Stimulated activated CD4-positive, alpha-beta T cell treated with anti-CD3 and anti-CD28 coated beads, Interleukin-15, amount 100 ng/mL, for 48 hours (primary cell): Measurements from ENCODE around the gene TFG.
"Not testable (repeated sequence)": the region's sequence is repeated elsewhere in the genome, so short reads cannot be mapped to it uniquely, and the experiment has no call there.

Experiments used
- DNase-seq, 2 donors: peaks; one replicate each; pipeline ENCODE4 v3.0.0-alpha.2; 2020; ENCODE audit warnings: low read depth in 2 of 2

The TFG gene

DNA sequence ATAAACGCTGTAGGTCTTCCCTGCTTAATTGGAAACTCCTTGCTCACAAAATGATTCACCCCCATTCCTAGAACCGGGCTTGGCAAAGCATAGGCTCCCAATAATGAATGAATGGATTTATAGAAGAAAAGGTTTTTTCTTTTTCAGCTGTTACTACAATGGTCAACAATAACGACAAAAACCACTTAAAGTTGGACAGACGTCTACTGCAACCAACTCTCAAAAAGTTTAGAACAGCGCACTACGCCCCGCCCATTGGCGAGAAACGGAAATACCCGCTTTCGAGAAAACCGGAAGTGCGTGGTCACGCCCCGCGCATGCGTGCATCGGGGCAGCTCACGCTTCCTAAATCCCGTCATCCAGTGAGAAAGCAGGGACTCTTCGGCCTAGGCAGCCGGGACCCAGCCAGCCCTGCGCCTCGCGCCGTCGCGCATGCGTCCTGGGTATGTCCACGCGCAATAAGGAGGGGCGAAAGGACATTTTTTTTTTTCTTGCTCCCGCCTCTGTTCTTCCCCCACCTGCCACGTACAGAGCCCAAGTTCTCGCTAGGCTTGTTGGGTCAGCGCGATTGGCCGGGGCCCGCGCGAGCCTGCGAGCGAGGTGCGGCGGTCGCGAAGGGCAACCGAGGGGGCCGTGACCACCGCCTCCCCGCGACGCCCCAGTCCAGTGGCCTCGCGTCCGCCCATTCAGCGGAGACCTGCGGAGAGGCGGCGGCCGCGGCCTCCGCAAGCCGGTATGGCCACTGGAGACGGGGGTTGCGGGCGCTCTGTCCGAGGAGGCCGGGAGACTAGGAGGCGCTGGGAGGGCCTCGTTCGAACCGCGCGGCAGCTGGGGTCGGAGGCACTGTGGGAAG lies at the start of gene TFG:
TSS of gene TFG (plus strand) at position 506 of the 853 bp plus-strand sequence. CDS start 4,192 bp downstream, outside the sequence.
- DNase-seq: peak; percentile 93 to 94

DNA sequence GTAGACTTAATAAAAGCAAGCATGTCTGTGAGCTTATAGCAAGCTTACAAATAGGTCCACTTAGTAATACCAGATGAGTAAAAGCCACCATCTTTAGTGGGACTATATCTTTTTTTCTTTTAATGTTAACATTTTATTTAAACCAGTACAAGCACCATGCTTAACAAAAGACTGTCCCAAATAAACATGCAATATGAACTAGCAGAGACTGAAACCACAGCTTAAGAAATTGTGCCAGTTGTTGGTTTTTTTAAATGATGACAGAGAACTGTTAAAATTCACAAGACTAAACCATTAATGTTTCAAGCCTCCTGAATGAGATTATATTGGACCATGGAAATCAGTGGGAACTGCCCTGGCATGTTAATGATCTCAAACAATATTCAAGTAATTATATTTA lies 48.0 kb upstream of the TFG start:
- not testable (repeated sequence) for DNase-seq

DNA sequence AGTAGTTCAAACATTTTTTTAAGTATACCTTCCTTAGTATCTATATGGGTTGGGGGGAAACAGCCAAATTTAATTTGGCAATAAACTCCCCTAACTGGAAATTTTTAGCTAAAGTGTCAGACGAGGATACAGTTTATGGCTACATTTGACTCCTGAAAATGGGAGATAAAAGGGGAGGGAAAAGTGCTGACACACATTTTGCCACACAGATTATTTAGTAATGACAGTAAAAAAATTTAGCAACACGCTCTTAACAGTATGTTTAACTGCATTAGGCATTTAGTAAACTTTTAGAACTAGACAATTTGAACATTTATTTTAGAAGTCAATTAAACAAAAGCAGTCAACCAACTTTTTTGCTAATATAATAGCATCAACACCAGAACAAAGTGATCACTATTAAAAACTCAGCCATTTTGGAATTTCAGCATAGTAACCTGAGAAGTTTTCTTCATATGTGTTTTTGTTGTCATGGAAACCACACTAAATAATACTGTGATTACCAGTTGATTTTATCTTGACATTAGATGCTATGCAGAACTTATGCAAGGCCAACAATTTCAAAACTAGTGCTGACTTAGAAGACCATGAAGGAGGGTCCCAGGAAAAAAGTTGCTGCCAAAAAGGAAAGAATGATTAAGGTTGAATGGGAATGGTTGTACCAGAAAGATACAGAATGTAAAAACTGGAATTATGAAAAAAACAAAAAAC lies 47.0 kb upstream of the TFG start:
- DNase-seq: no peak

DNA sequence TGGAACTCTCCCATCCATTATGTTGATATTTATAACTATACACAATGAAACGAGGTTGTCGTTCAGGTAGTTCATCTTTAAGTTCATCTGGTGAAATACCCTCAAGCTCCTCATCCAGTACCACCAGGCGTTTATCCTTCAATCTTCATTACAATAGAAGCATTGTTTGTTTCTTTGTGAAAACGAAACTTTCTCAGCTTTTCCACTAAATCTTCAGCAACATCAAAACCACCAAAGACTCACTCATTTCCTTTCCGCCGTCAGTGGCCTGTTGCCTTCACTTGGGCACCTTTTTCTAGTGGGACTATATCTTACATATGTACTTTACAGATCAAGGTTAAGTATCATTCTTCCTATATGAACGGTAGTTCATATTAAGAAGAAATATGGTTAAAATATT lies 44.1 kb upstream of the TFG start:
- peak in 1 of 2 donors; percentile 22 for DNase-seq

DNA sequence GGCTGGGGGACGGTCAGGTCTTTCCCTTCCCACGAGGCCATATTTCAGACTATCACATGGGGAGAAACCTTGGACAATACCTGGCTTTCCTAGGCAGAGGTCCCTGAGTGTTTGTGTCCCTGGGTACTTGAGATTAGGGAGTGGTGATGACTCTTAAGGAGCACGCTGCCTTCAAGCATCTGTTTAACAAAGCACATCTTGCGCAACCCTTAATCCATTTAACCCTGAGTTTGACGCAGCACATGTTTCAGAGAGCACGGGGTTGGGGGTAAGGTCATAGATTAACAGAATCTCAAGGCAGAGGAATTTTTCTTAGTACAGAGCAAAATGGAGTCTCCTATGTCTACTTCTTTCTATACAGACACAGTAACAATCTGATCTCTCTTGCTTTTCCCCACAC lies 42.6 kb upstream of the TFG start:
- not testable (repeated sequence) for DNase-seq

DNA sequence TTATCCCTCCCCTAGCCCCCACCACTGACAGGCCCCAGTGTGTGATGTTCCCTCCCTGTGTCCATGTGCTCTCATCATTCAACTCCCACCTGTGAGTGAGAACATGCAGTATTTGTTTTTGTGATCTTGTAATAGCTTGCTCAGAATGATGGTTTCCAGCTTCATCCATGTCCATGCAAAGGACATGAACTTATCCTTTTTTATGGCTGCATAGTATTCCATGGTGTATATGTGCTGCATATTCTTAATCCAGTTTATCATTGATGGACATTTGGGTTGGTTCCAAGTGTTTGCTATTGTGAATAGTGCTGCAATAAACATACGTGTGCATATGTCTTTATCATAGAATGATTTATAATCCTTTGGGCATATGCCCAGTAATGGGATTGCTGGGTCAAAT lies 42.0 kb upstream of the TFG start:
- DNase-seq: not testable (repeated sequence)

DNA sequence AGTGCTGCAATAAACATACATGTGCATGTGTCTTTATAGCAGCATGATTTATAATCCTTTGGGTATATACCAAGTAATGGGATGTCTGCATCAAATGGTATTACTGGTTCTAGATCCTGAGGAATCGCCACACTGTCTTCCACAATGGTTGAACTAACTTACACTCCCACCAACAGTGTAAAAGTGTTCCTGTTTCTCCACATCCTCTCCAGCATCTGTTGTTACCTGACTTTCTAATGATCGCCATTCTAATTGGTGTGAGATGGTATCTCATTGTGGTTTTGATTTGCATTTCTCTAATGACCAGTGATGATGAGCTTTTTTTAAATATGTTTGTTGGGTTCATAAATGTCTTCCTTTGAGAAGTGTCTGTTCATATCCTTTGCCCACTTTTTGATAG lies 38.3 kb upstream of the TFG start:
- DNase-seq: not testable (repeated sequence)

DNA sequence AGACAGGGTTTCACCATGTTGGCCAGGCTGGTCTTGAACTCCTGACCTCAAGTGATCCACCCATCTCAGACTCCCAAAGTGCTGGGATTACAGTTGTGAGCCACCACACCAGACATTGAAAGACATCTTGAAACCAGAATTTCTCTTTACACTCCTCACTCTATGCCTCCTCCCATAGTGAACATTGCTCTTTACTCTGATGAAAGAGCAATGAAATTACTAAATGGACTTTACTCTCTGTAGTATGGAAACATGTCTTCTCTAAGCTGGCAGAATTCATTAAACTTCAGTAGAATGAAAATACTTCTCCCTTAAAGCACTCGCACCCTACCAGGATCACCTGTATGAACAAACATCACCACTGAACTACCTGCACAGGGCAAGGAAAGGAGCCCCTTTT lies 27.8 kb upstream of the TFG start:
- no peak for DNase-seq

DNA sequence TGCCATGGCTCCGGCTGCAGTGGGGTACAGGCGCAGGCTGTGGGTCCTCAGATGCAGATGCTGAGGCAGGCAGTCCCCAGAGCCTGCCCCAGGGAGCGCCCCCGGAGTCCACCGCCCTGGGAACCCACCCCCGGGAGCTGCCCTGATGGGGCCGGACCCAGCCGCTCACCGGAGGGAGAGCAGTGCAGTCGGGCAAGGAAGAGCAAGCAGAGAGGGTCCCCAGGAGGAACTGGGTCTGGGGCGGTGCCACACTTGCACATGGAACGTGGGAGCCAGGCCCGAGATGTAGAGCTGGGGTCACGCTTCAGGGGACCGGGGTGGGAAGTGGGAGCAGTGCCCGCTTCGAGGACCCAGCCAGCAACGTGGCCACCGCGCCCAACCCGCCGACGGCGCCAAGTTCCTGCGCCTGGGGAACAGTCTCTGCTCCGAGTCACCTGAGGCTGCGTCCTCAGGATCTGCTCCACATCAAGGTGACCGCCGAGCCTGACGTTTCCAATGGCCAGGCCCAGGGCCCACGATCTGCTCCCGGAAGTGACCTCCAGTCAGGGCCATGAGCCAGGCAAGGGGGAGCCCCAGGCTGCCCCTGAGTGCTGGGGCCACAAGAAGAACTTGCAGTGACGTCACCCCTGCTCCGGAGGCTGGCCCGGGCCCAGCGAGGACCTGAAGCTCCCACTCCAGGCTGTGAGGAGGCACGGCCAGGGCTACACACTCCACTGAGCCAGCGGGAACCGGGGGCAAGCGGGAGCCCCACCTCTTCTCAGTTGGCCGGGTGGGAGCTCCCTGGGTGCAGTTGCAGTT lies 27.0 kb upstream of the TFG start:
- DNase-seq: no peak

DNA sequence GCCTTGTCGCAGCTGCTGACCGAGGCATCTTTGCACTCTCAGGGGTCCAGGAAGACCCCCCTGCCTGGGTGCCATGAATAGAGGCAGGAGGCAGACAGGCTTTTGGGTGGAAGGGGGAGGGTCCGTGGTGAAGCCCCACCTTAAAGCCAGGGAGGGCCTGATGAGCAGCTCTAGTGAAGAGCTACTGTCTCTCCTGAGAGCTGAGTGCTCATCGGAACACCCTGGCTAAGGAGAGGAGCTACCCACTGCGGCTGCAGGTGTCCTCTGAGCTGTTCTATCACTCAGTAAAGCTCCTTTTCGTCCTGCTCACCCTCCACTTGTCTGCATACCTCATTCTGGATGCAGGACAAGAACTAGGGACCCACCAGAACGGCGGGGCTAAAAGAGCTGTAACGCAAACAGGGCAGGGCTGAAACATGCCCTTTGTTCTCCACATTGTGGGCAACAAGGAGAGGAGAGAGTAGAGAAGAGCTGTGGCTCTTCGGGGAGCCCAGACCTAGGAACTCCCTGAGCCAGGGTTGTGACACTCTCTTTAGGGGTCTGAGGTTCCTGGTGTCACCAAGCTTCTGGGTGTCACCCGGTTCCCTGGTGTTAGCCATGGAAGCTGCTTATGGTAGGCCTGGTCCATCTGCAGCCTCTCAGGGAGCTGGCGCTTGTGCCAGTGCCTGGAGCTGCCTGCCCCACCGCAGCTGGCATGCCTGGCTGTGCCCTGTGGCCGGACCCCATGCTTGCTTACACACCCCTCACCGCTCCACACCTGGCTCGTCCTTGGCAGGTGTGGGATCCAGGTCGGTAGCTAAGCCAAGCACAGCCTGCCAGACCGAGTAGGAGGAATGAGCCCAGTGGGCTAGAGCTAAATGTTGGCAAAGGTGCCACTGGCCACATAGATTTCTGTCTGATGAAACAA lies 26.2 kb upstream of the TFG start:
- DNase-seq: no peak

DNA sequence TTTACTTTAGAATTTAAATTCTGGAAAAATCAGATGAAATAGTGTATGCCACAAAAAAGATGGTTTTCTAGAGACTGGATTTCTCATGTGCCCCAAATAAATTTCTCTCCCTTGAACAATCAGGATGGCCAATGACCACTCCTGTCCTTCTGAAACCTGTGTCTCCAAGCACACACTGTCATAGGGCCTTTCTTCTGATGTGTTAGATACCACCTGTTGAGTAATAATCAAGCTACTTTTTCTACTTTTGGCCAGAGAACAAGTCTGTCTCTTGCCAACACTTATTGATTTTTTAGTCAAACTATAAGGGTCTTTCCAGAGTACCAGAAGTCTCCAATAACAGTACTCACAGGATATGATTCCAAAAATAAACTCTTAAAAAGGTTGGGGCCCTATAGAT lies 16.1 kb upstream of the TFG start:
- no peak for DNase-seq

DNA sequence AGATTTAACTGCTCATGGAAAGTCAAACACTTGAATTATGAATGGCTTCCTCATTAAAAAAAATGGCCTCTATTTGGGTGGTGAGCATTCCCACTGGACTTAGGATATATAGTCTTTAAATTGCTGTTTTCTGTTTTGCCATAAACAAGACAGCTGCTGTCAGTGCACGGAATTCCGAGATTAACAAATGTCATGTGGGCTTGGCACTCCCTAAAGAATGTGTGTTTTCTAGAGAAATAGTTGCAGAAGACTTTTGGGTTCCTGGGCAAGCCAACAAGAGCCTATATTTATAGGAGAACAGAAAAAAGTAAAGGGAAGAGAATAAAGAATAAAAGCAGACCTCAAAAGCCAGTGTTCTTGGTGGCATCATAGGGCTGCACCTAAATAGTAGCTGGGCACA lies 13.6 kb upstream of the TFG start:
- DNase-seq: no peak

DNA sequence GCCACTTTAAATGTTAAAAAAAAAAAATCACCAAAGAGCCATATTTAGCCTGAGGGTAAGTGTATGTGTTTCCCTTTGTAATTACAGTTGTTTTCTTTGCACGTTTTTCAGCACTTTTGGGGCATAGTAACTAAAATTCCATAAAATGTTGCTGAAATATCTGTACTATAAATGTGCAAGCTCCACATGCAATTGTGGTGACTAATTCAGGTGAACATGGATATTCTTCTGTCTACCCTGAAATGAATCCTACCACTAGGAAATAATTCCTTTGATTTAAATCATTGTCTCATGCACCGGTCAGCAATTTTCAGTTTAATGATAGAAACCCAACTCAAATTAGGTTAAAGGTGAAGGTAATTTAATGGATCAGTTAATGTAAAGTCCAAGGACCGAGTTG lies 13.1 kb upstream of the TFG start:
- DNase-seq: no peak

DNA sequence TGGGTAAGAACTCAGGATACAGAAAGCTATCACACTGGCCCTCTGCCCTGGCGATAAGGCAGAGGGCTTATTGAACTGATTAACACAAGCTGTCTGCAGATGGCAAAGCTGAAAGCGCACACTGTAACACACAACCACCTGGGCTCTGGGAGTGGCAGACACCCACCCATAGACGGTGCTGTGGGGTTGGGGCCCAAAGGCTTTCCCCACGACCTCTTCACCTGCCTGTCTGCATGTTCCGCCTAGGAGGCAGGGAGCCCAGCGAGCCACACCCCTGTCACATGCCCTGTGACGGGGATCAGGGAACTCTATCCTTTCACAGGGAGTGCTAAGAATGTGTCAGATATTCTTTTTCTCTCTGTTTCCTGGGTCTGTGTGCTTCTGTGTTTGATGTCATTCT lies 12.1 kb upstream of the TFG start:
- DNase-seq: no peak

DNA sequence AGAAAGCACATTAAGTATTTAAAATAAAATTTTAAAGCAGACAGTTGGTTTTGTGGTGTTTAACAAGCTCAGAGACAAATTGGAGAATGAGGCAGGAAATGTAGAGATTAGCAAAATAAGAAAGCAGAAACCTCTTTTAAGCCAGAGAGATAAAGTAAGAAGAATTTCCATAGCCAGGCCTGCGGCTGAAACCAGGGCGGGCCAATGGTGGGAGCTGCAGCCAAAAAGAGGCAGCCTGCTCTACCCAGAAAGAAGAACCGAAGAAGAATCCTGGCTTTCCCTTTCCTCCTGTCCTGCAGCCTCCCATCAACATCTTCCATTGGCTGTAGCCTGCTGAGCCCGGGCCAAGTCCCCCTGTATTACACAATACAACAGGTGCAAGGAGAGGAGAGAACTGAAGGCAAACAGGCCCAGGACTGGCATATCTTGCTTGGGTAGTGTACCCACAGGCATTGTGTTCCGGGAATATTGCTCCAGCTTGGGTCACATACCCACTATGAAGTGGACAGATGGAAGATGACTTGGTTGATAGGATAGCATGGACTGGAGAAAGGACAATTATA lies 11.5 kb upstream of the TFG start:
- no peak for DNase-seq

DNA sequence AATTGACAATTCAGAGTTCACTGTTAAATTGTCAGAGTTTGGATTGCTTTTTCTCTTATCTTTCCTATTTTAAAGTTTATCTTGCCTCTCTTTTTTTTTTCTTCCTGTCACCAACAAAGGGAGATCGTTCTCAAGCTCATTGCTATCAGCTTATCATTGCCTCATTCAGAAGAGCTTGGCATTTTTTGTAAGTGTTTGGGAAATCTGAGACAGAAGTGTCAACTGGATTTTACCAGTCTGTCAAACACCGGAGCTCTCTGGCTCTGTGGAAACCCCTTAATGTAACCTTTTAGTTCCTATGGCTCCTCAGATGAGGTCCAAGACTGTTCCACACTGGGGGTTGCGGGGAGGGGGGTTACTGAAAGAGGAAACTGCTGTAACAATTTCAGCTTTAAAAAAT lies 10.6 kb upstream of the TFG start:
- DNase-seq: no peak

DNA sequence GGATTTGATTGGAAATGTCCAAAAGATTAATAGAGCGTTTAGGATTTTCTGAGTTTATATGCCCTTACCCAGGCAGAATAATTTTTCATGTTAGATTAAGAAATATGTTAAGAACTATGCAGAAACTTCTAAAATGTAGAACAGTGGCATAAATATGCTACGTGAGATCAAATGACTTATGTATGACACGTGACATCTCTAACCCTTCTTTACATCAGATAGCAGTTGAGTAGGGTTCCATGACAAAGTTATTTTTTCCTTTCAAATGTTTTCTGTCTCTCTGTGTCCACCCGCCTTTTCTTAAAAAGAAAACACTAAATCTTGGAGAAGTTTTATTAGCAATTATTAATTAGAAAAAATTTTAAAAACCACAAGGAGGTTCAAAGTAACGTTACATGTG lies 8.6 kb upstream of the TFG start:
- no peak for DNase-seq

DNA sequence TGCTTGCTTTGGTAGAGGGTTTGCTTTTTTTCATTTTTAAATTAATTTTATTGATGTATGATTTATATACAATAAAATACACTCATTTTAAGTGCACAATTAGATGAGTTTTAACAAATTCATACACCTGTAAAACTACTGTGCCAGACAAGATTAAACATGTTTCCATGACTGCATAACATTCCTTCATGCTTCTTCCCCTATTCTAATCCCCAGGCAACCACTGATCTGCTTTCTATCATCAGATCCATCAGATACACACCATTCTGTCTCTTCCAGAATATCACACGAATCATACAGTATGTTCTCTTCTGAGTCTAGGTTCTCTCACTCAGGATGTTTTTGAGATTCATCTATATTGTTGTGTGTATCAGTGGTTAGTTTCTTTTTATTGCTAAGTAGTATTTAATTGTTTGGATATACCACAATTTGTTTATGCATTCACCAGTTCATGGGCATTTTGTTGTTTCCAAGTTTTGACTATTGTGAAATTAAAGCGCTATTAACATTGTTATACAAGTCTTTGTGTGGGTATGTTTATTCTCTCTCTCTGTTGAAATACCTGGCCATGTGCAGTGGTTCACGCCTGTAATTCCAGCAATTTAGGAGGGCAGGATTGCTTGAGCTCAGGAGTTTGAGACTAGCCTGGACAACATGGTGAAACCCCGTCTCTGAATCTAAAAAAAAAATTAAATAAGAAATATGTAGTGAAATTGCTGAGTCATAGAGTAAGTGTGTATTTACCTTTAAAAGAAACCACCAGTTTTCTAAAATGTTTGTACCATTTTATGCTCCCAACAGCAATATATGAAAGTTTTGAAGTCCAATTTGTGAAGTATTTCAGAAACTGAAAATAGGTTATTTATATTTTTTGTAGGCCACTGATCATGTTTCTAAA lies 7.0 kb upstream of the TFG start:
- no peak for DNase-seq

DNA sequence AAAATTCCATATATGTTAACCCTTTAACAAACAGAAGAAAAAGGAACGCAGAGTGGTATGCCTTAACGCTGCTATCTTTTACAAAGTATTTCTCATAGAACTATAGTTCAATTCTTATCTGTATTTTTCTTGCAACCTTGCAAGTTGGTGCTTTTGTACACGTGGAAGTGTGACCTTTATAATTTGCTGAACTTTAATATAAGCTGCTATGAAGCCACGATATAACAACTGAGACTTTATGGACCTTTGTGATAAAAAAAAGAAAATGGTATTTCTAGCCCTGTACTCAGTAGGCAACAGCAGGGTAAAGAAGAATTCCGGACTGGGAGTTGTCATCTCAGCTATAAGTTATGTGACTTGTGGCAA lies 6.3 kb upstream of the TFG start:
- DNase-seq: no peak

DNA sequence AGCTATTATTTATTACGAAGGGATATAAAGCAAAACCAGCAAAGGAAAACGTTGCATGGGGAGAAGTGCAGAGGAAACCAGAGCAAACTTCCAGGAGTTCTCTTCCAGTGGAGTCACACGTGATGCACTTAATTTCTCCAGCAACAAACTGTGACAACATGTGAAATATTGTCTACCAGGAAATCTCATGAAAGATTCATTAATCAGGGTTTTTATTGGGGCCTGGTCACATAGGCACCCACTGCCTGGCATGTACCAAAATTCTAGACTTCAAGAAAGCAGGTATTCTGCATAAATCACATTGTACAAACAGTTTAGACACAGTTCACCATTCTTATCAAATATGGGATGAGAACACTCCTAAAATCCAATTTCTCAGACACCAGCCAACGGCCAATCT lies 5.4 kb upstream of the TFG start:
- no peak for DNase-seq
